Astrocyte (in vitro differentiated cells and primary cell): Measurements from ENCODE around the gene PSME3IP1.

ENCODE experiments used
- CTCF ChIP-seq: IDR thresholded peaks from 2 replicates; pipeline ENCODE4 v1.5.1; 2011; ENCODE audit warnings: low read depth, mild to moderate bottlenecking, inconsistent platforms, low read length, moderate library complexity; ENCODE audit not compliant: insufficient read depth
- EZH2 ChIP-seq: IDR thresholded peaks from 2 replicates; pipeline ENCODE4 v1.6.1; 2012; ENCODE audit warnings: mild to moderate bottlenecking, low read length, inconsistent platforms; ENCODE audit not compliant: insufficient read depth

GRCh38 chr16:57128771-57129389 lies 57.0 kb downstream of the PSME3IP1 start:
- TF ChIP-seq CTCF (no peak), EZH2 (no peak)
